AG09309 (cell line): Measurements from ENCODE around the gene CEBPA.

Experiments
- DNase-seq: peaks from one replicate; pipeline ENCODE4 v3.0.0-alpha.2; 2010; ENCODE audit warnings: low read depth
- H3K4me3 ChIP-seq: 2 replicates; pipeline ENCODE4 v1.5.1; 2011; ENCODE audit warnings: mild to moderate bottlenecking, low read depth, low read length, moderate library complexity; ENCODE audit not compliant: control insufficient read depth
- CTCF ChIP-seq: IDR thresholded peaks from 2 replicates; pipeline ENCODE4 v1.5.1; 2011; ENCODE audit warnings: mild to moderate bottlenecking, low read depth, low read length, inconsistent platforms; ENCODE audit not compliant: insufficient read depth, control insufficient read depth; ENCODE audit errors: missing control alignments

Gene CEBPA

GRCh38 chr19:33266974-33267484 lies 35.3 kb downstream of the CEBPA start:
- no peak for DNase-seq
- H3K4me3 ChIP-seq: no peak overlapping the region
- TF ChIP-seq CTCF: no peak

GRCh38 chr19:33264881-33265445 lies 37.4 kb downstream of the CEBPA start:
- no peak for DNase-seq
- no peak for TF ChIP-seq CTCF
- no peak overlapping the region for H3K4me3 ChIP-seq

GRCh38 chr19:33263325-33264023 lies 38.9 kb downstream of the CEBPA start:
- TF ChIP-seq CTCF: no peak
- no peak for DNase-seq
- no peak overlapping the region for H3K4me3 ChIP-seq

GRCh38 chr19:33261511-33262189 lies 40.7 kb downstream of the CEBPA start:
- no peak for TF ChIP-seq CTCF
- no peak overlapping the region for H3K4me3 ChIP-seq
- no peak for DNase-seq

- no peak for TF ChIP-seq CTCF
- H3K4me3 ChIP-seq: no peak overlapping the region
- no peak for DNase-seq
These were observed 41.5 kb downstream of the CEBPA start for GRCh38 chr19:33260628-33261418.

GRCh38 chr19:33259539-33259938 lies 42.8 kb downstream of the CEBPA start:
- H3K4me3 ChIP-seq: no peak overlapping the region
- TF ChIP-seq CTCF: no peak
- DNase-seq: no peak
